HepG2 (cell line): ENCODE results near the gene GALNT18.

Experiments used
- CTCF ChIP-seq: sonication (generic); formaldehyde crosslinking; IDR thresholded peaks from 2 replicates; pipeline ENCODE4 v1.5.0; 2020; ENCODE audit warnings: mild to moderate bottlenecking, missing genetic modification reagents, moderate library complexity
- E2F5 ChIP-seq: sonication (generic); formaldehyde crosslinking; conservative IDR thresholded peaks from 2 replicates; pipeline ENCODE4 v1.4.0; 2020; ENCODE audit warnings: missing genetic modification reagents
- EP300 ChIP-seq, 3 experiments: sonication (generic) in 1 of 3; formaldehyde crosslinking in 1 of 3; IDR thresholded peaks; 2 replicates each; pipeline versions ENCODE4 v1.5.1 to v1.6.1; 2011 to 2020; ENCODE audit warnings: low read depth in 2 of 3, low read length in 2 of 3, borderline replicate concordance in 1 of 3, improper control_type of control experiment in 1 of 3, mild to moderate bottlenecking in 1 of 3, missing genetic modification reagents in 1 of 3, moderate library complexity in 1 of 3
- FOXK1 ChIP-seq: sonication (generic); formaldehyde crosslinking; IDR thresholded peaks from 2 replicates; pipeline ENCODE4 v1.4.0; 2020; ENCODE audit warnings: low read depth, missing genetic modification reagents, borderline replicate concordance
- HINFP ChIP-seq: sonication (generic); formaldehyde crosslinking; IDR thresholded peaks from 2 replicates; pipeline ENCODE4 v1.4.0; 2020; ENCODE audit warnings: low read depth, mild to moderate bottlenecking, missing genetic modification reagents
- NR1H2 ChIP-seq: sonication (generic); formaldehyde crosslinking; IDR thresholded peaks from 2 replicates; pipeline ENCODE4 v1.8.1; 2022; ENCODE audit warnings: low read depth, missing genetic modification reagents, borderline replicate concordance
- POLR2A ChIP-seq, 2 experiments: IDR thresholded peaks; 2 replicates each; pipeline ENCODE4 v1.6.1; 2011; ENCODE audit warnings: low read depth in 2 of 2, low read length in 2 of 2, mild to moderate bottlenecking in 1 of 2, moderate library complexity in 1 of 2; ENCODE audit not compliant: insufficient read depth in 1 of 2
- SIN3A ChIP-seq: IDR thresholded peaks from 2 replicates; pipeline ENCODE4 v1.6.1; 2011; ENCODE audit warnings: low read depth, mild to moderate bottlenecking, control low read depth, low read length, borderline replicate concordance
- SP2 ChIP-seq: sonication (generic); formaldehyde crosslinking; IDR thresholded peaks from 2 replicates; pipeline ENCODE4 v1.5.1; 2020; ENCODE audit warnings: mild to moderate bottlenecking, missing genetic modification reagents
- ZHX1 ChIP-seq: sonication (generic); formaldehyde crosslinking; IDR thresholded peaks from 2 replicates; pipeline ENCODE4 v1.8.1; 2022; ENCODE audit warnings: low read depth, mild to moderate bottlenecking, missing genetic modification reagents
- ZNF18 ChIP-seq: sonication (generic); formaldehyde crosslinking; IDR thresholded peaks from 2 replicates; pipeline ENCODE4 v1.8.0; 2022; ENCODE audit warnings: mild to moderate bottlenecking, missing genetic modification reagents; ENCODE audit not compliant: insufficient replicate concordance
- ZNF274 ChIP-seq: sonication (generic); formaldehyde crosslinking; IDR thresholded peaks from 2 replicates; pipeline ENCODE4 v1.5.1; 2020; ENCODE audit warnings: mild to moderate bottlenecking, missing genetic modification reagents

GRCh38 chr11:11592146-11592684 lies 29.6 kb downstream of the GALNT18 start:
- no peak for TF ChIP-seq HINFP (CRISPR knock-in tag)
- TF ChIP-seq NR1H2 (CRISPR knock-in tag) = no peak
- no peak for TF ChIP-seq POLR2A (IDR thresholded peaks at IDR 0.05; ENCODE audit: insufficient read depth in 1 of 2, low read depth in 2 of 2, low read length in 2 of 2)
- no peak for TF ChIP-seq ZNF274
- no peak for TF ChIP-seq E2F5 (CRISPR knock-in tag)
- no peak for TF ChIP-seq EP300 (IDR thresholded peaks at IDR 0.05; ENCODE audit: low read depth in 2 of 2, low read length in 2 of 2)
- no peak for TF ChIP-seq EP300 (CRISPR knock-in tag; IDR thresholded peaks at IDR 0.05; ENCODE audit: borderline replicate concordance)
- TF ChIP-seq CTCF (CRISPR knock-in tag) = no peak
- no peak for TF ChIP-seq SIN3A
- no peak for TF ChIP-seq ZHX1 (CRISPR knock-in tag)
- no peak for TF ChIP-seq FOXK1 (CRISPR knock-in tag)
- no peak for TF ChIP-seq SP2 (CRISPR knock-in tag)
- no peak for TF ChIP-seq ZNF18 (CRISPR knock-in tag)
